ENCODE results near the gene FBRS. TPM values are rescaled to one million over a fixed set of nuclear protein-coding genes. Genes with fewer than 3 reads are reported as not detected.
A peak's percentile ranks its signal among the peaks of the same experiment; 100 is the strongest.

Gene FBRS
- total and polyA plus RNA-seq, 2 of the 13 experiments (the other 11 are each of a cell fraction or from before 2014, with no cell fraction given) = 13.7 to 16.2 TPM

DNA sequence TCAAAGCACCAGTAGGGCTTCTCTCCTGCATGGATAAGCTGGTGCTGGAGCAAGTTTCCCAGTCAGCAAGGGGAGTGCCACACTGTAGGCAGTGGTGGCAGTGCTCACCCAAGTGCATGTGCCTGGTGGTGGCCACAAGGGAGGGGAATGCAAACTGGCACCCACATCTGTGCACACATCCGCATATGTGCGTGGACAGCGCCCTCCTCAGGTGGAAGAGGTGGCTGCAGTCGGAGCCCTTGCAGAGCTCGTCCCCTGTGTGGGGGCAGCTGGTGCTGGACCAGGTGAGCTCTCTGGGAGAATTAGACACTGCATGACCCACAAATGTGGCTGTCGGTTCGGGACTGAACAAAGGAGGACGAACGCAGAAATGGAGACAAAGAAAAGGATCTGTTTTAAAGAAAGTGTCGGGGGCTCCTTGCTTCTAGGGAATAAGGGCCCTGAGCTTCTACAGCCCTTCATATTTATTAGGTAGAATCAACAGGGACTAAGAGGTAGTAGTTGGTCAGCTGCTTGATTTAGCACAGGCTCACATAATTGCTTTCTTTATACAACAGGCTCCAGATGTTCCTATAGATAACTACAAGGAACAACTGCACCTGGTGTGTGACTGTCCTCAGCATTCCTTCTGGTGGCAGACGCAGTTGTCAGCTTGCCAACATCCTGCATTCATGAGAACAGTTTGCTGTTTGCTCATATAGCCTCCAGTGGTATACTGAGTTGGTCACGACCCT, 42.7 kb upstream of the FBRS start (continued):
- 0 out of 2 replicates have a peak, but pooled peaks have one; percentile 35 for TF ChIP-seq CBX5 (CRISPR knock-in tag; IDR thresholded peaks at IDR 0.05; ENCODE audit: borderline replicate concordance)
- no peak for TF ChIP-seq ZNF230 (CRISPR knock-in tag; IDR thresholded peaks at IDR 0.05)
- no peak for TF ChIP-seq NFIB (CRISPR knock-in tag; IDR thresholded peaks at IDR 0.05; ENCODE audit: borderline replicate concordance)
- no peak for TF ChIP-seq HOXA7 (CRISPR knock-in tag; IDR thresholded peaks at IDR 0.05)
- TF ChIP-seq ASH2L (IDR thresholded peaks at IDR 0.05; ENCODE audit: insufficient read length, low read depth, low read length) = no peak
- no peak for TF ChIP-seq TGIF2 (CRISPR knock-in tag; IDR thresholded peaks at IDR 0.05)
- peak; percentile 60; the same call in 1 of the 2 replicates for TF ChIP-seq SALL1 (CRISPR knock-in tag; IDR thresholded peaks at IDR 0.05)
- TF ChIP-seq NFATC3 (CRISPR knock-in tag; IDR thresholded peaks at IDR 0.05) = no peak
- TF ChIP-seq, protein P1, sequence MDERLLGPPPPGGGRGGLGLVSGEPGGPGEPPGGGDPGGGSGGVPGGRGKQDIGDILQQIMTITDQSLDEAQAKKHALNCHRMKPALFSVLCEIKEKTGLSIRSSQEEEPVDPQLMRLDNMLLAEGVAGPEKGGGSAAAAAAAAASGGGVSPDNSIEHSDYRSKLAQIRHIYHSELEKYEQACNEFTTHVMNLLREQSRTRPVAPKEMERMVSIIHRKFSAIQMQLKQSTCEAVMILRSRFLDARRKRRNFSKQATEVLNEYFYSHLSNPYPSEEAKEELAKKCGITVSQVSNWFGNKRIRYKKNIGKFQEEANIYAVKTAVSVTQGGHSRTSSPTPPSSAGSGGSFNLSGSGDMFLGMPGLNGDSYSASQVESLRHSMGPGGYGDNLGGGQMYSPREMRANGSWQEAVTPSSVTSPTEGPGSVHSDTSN (CRISPR knock-in tag; IDR thresholded peaks at IDR 0.05) = no peak
- no peak; the same call in 1 of the 2 replicates for TF ChIP-seq NFKB2 (CRISPR knock-in tag; IDR thresholded peaks at IDR 0.05; ENCODE audit: borderline replicate concordance)
- TF ChIP-seq HMGA1 (CRISPR knock-in tag; conservative IDR thresholded peaks at IDR 0.05) = no peak
- TF ChIP-seq, protein P2, sequence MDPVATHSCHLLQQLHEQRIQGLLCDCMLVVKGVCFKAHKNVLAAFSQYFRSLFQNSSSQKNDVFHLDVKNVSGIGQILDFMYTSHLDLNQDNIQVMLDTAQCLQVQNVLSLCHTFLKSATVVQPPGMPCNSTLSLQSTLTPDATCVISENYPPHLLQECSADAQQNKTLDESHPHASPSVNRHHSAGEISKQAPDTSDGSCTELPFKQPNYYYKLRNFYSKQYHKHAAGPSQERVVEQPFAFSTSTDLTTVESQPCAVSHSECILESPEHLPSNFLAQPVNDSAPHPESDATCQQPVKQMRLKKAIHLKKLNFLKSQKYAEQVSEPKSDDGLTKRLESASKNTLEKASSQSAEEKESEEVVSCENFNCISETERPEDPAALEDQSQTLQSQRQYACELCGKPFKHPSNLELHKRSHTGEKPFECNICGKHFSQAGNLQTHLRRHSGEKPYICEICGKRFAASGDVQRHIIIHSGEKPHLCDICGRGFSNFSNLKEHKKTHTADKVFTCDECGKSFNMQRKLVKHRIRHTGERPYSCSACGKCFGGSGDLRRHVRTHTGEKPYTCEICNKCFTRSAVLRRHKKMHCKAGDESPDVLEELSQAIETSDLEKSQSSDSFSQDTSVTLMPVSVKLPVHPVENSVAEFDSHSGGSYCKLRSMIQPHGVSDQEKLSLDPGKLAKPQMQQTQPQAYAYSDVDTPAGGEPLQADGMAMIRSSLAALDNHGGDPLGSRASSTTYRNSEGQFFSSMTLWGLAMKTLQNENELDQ (CRISPR knock-in tag; IDR thresholded peaks at IDR 0.05; ENCODE audit: borderline replicate concordance) = peak; percentile 74; the same call in 1 of the 2 replicates
- TF ChIP-seq, protein P3, sequence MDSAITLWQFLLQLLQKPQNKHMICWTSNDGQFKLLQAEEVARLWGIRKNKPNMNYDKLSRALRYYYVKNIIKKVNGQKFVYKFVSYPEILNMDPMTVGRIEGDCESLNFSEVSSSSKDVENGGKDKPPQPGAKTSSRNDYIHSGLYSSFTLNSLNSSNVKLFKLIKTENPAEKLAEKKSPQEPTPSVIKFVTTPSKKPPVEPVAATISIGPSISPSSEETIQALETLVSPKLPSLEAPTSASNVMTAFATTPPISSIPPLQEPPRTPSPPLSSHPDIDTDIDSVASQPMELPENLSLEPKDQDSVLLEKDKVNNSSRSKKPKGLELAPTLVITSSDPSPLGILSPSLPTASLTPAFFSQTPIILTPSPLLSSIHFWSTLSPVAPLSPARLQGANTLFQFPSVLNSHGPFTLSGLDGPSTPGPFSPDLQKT (CRISPR knock-in tag; IDR thresholded peaks at IDR 0.05; ENCODE audit: borderline replicate concordance) = no peak
- TF ChIP-seq, protein P4, sequence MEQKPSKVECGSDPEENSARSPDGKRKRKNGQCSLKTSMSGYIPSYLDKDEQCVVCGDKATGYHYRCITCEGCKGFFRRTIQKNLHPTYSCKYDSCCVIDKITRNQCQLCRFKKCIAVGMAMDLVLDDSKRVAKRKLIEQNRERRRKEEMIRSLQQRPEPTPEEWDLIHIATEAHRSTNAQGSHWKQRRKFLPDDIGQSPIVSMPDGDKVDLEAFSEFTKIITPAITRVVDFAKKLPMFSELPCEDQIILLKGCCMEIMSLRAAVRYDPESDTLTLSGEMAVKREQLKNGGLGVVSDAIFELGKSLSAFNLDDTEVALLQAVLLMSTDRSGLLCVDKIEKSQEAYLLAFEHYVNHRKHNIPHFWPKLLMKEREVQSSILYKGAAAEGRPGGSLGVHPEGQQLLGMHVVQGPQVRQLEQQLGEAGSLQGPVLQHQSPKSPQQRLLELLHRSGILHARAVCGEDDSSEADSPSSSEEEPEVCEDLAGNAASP (CRISPR knock-in tag; IDR thresholded peaks at IDR 0.05; ENCODE audit: borderline replicate concordance) = 0 out of 2 replicates have a peak, but pooled peaks have one; percentile 30
- TF ChIP-seq ZSCAN25 (CRISPR knock-in tag; IDR thresholded peaks at IDR 0.05) = no peak; the same call in 1 of the 2 replicates
- no peak; the same call in 1 of the 2 replicates for TF ChIP-seq ETV6 (CRISPR knock-in tag; conservative IDR thresholded peaks at IDR 0.05)
- TF ChIP-seq, protein P5, sequence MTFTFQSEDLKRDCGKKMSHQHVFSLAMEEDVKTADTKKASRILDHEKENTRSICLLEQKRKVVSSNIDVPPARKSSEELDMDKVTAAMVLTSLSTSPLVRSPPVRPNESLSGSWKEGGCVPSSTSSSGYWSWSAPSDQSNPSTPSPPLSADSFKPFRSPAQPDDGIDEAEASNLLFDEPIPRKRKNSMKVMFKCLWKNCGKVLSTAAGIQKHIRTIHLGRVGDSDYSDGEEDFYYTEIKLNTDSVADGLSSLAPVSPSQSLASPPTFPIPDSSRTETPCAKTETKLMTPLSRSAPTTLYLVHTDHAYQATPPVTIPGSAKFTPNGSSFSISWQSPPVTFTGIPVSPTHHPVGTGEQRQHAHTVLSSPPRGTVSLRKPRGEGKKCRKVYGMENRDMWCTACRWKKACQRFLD (CRISPR knock-in tag; IDR thresholded peaks at IDR 0.05; ENCODE audit: borderline replicate concordance) = no peak
- TF ChIP-seq ZNF615 (CRISPR knock-in tag; IDR thresholded peaks at IDR 0.05; ENCODE audit: borderline replicate concordance) = no peak
- TF ChIP-seq RAD21 (CRISPR knock-in tag; IDR thresholded peaks at IDR 0.05) = peak; percentile 97
- no peak for TF ChIP-seq ZNF20 (CRISPR knock-in tag; IDR thresholded peaks at IDR 0.05)
- TF ChIP-seq, protein P6, sequence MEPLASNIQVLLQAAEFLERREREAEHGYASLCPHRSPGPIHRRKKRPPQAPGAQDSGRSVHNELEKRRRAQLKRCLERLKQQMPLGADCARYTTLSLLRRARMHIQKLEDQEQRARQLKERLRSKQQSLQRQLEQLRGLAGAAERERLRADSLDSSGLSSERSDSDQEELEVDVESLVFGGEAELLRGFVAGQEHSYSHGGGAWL (CRISPR knock-in tag; IDR thresholded peaks at IDR 0.05) = no peak
